Right kidney (tissue), 9 donors: ENCODE results near the gene OR2AP1.
"Not testable (repeated sequence)": the region's sequence is repeated elsewhere in the genome, so short reads cannot be mapped to it uniquely, and the experiment has no call there.

Experiments
- DNase-seq: peaks from one replicate; pipeline ENCODE4 v3.0.0-alpha.2; 2016
- long read RNA-seq, 8 donors: transcript quantifications; one replicate each; lab custom pipeline, GENCODE V29; 2026

Gene OR2AP1
- long read RNA-seq, donor 1 = 0 reads
- long read RNA-seq, donor 2 = 0 reads
- long read RNA-seq, donor 3 = 0 reads
- long read RNA-seq, donor 4 = 0 reads
- long read RNA-seq, donor 5 = 0 reads
- long read RNA-seq, donor 6 = 0 reads
- long read RNA-seq, donor 7 = 0 reads
- long read RNA-seq, donor 8 = 0 reads

- no peak for DNase-seq
Measured at GRCh38 chr12:55572168-55572567, at the start of gene OR2AP1. OR2AP1 (plus strand) TSS chr12:55572468; CDS start chr12:55574415, 1,947 bp downstream.

GRCh38 chr12:55548235-55548634 is 24.0 kb upstream of the OR2AP1 start:
- DNase-seq = not testable (repeated sequence)

- no peak for DNase-seq
Measured at GRCh38 chr12:55548756-55549155, 23.5 kb upstream of the OR2AP1 start.

- no peak for DNase-seq
Measured at GRCh38 chr12:55549302-55549701, 23.0 kb upstream of the OR2AP1 start, which contains the start of gene OR6C4. OR6C4 (plus strand) TSS chr12:55549602; CDS start chr12:55551227, 1,625 bp downstream.

GRCh38 chr12:55554296-55554695 is 18.0 kb upstream of the OR2AP1 start:
- no peak for DNase-seq

- DNase-seq = not testable (repeated sequence)
Measured at GRCh38 chr12:55570060-55570459, 2.2 kb upstream of the OR2AP1 start.

GRCh38 chr12:55570689-55571088 is 1.6 kb upstream of the OR2AP1 start:
- DNase-seq = not testable (repeated sequence)

- no peak for DNase-seq
Measured at GRCh38 chr12:55582066-55582465, 9.8 kb downstream of the OR2AP1 start.

- DNase-seq = no peak
Measured at GRCh38 chr12:55585817-55586216, 13.5 kb downstream of the OR2AP1 start.

GRCh38 chr12:55590152-55590551 is 17.9 kb downstream of the OR2AP1 start:
- not testable (repeated sequence) for DNase-seq

GRCh38 chr12:55607821-55608594 is 35.7 kb downstream of the OR2AP1 start:
- DNase-seq = no peak

- no peak for DNase-seq
Measured at GRCh38 chr12:55610598-55610997, 38.3 kb downstream of the OR2AP1 start.

- no peak for DNase-seq
Measured at GRCh38 chr12:55612646-55613045, 40.4 kb downstream of the OR2AP1 start.

GRCh38 chr12:55614764-55615163 is 42.5 kb downstream of the OR2AP1 start:
- DNase-seq = no peak

GRCh38 chr12:55619354-55620138 is 47.3 kb downstream of the OR2AP1 start:
- peak; percentile 55 for DNase-seq

- DNase-seq = no peak
Measured at GRCh38 chr12:55624056-55624455, 51.8 kb downstream of the OR2AP1 start.
